SK-N-SH (cell line): ENCODE results near the gene DDX21. TPM values are rescaled to one million over a fixed set of nuclear protein-coding genes. Genes with fewer than 3 reads are reported as not detected.
"Not testable (repeated sequence)": the region's sequence is repeated elsewhere in the genome, so short reads cannot be mapped to it uniquely, and the experiment has no call there.

ENCODE experiments used
- CTCF ChIA-PET: fragments of 300-600, 350-600 bp; formaldehyde crosslinking; extraction: SDS; loops from one replicate; lab custom pipeline; 2021; lab: Yijun Ruan, JAX
- POLR2A ChIA-PET: fragments of 350-600 bp; sonication (Branson Sonifier 250); formaldehyde crosslinking; extraction: SDS; loops from one replicate; lab custom pipeline; 2020; ENCODE audit warnings: antibody characterized with exemption, inconsistent platforms; lab: Yijun Ruan, JAX
- DNase-seq: peaks from one replicate; pipeline ENCODE4 v3.0.0; 2012
- H2AFZ ChIP-seq: fragments of 200-600 bp; sonication (generic); 2 replicates; pipeline ENCODE4 v1.8.1; 2016; ENCODE audit warnings: antibody characterized with exemption, mild to moderate bottlenecking, low read depth
- H3F3A ChIP-seq: fragments of 200-600 bp; sonication (generic); replicated peaks from 2 replicates; pipeline ENCODE3; 2016; ENCODE audit warnings: antibody characterized with exemption, mild to moderate bottlenecking; ENCODE audit not compliant: insufficient read depth
- H3K27ac ChIP-seq, 2 experiments: fragments of 200-500 bp in 1 of 2; fragments of 200-600 bp in 1 of 2; sonication (Bioruptor generic) in 1 of 2; sonication (generic), shearing (Covaris generic) in 1 of 2; 2 replicates each; pipeline versions ENCODE4 v1.5.1 to v1.6.1; 2014 to 2016; ENCODE audit warnings: low read depth in 2 of 2, inconsistent platforms in 1 of 2, low read length in 1 of 2, mild to moderate bottlenecking in 1 of 2, mixed read lengths in 1 of 2
- H3K27me3 ChIP-seq: fragments of 200-600 bp; sonication (generic), shearing (Covaris generic); 2 replicates; pipeline ENCODE4 v1.6.1; 2016; ENCODE audit warnings: mixed run types; ENCODE audit not compliant: insufficient read depth
- H3K36me3 ChIP-seq, 2 experiments: fragments of 200-500 bp in 1 of 2; fragments of 200-600 bp in 1 of 2; sonication (Bioruptor generic) in 1 of 2; sonication (generic) in 1 of 2; replicated peaks in 1 of 2; 2 replicates each; pipeline versions ENCODE3 to v1.5.1; 2014 to 2016; ENCODE audit warnings: low read length in 1 of 2, mild to moderate bottlenecking in 1 of 2; ENCODE audit not compliant: insufficient read depth in 2 of 2, control insufficient read depth in 1 of 2
- H3K4me1 ChIP-seq, 2 experiments: fragments of 200-500 bp in 1 of 2; fragments of 200-600 bp in 1 of 2; sonication (Bioruptor generic) in 1 of 2; sonication (generic), shearing (Covaris generic) in 1 of 2; 2 replicates each; pipeline versions ENCODE4 v1.5.1 to v1.6.1; 2014 to 2016; ENCODE audit warnings: low read depth in 1 of 2, low read length in 1 of 2, mixed run types in 1 of 2; ENCODE audit not compliant: insufficient read depth in 2 of 2, control insufficient read depth in 1 of 2
- H3K4me2 ChIP-seq: fragments of 200-600 bp; sonication (generic), shearing (Covaris generic); 2 replicates; pipeline ENCODE4 v1.6.1; 2017; ENCODE audit warnings: mixed run types
- H3K4me3 ChIP-seq, 2 experiments: fragments of 200-500 bp in 1 of 2; fragments of 200-600 bp in 1 of 2; sonication (Bioruptor generic) in 1 of 2; sonication (generic), shearing (Covaris generic) in 1 of 2; 2 replicates each; pipeline versions ENCODE4 v1.5.1 to v1.8.1; 2014 to 2016; ENCODE audit warnings: low read depth in 2 of 2, inconsistent platforms in 1 of 2, low read length in 1 of 2, mild to moderate bottlenecking in 1 of 2, mixed read lengths in 1 of 2, moderate library complexity in 1 of 2
- H3K79me2 ChIP-seq: fragments of 200-600 bp; sonication (generic); 2 replicates; pipeline ENCODE4 v1.8.1; 2017; ENCODE audit warnings: mild to moderate bottlenecking; ENCODE audit not compliant: insufficient read depth
- H3K9ac ChIP-seq: fragments of 200-600 bp; sonication (generic); 2 replicates; pipeline ENCODE4 v1.6.1; 2017; ENCODE audit warnings: mixed run types
- H3K9me2 ChIP-seq: fragments of 200-600 bp; sonication (generic); 2 replicates; pipeline ENCODE4 v1.6.1; 2017; ENCODE audit warnings: mixed run types
- H3K9me3 ChIP-seq: fragments of 200-600 bp; sonication (generic); 2 replicates; pipeline ENCODE4 v1.6.1; 2017; ENCODE audit warnings: mixed run types, mild to moderate bottlenecking, moderate library complexity
- H4K20me1 ChIP-seq: fragments of 200-600 bp; sonication (generic); 2 replicates; pipeline ENCODE4 v1.6.1; 2017; ENCODE audit warnings: mild to moderate bottlenecking, mixed run types; ENCODE audit not compliant: insufficient read depth
- EZH2phosphoT487 ChIP-seq: fragments of 200-600 bp; sonication (generic); IDR thresholded peaks from 2 replicates; pipeline ENCODE4 v1.6.1; 2017; ENCODE audit warnings: low read depth, mixed run types, mild to moderate bottlenecking, antibody characterized with exemption, moderate library complexity, borderline replicate concordance
- FOSL2 ChIP-seq: IDR thresholded peaks from 2 replicates; pipeline ENCODE4 v1.4.0; 2012; ENCODE audit warnings: low read depth, mild to moderate bottlenecking, moderate library complexity, borderline replicate concordance
- IRF3 ChIP-seq: fragments of 150-350 bp; IDR thresholded peaks from 2 replicates; pipeline ENCODE4 v1.6.1; 2016; ENCODE audit warnings: mild to moderate bottlenecking, low read depth, low read length
- MAX ChIP-seq: IDR thresholded peaks from 2 replicates; pipeline ENCODE4 v1.4.0; 2012; ENCODE audit warnings: low read depth
- MXI1 ChIP-seq: IDR thresholded peaks from 2 replicates; pipeline ENCODE4 v1.6.1; 2012; ENCODE audit warnings: mild to moderate bottlenecking, low read depth, low read length, improper control_type of control experiment
- PBX3 ChIP-seq: IDR thresholded peaks from 2 replicates; pipeline ENCODE4; 2012
- RCOR1 ChIP-seq: fragments of 150-350 bp; IDR thresholded peaks from 2 replicates; pipeline ENCODE4 v1.6.1; 2017; ENCODE audit warnings: antibody characterized with exemption, low read length
- TCF12 ChIP-seq: IDR thresholded peaks from 2 replicates; pipeline ENCODE4 v1.4.0; 2012
- TEAD4 ChIP-seq: IDR thresholded peaks from 2 replicates; pipeline ENCODE4 v1.4.0; 2012; ENCODE audit warnings: mild to moderate bottlenecking, borderline replicate concordance; ENCODE audit not compliant: insufficient read depth
- WGBS: methylation state at CpG from one replicate; pipeline ENCODE4 v1.1.6; 2017; ENCODE audit warnings: low lambda C conversion rate; 5-methylcytosine and 5-hydroxymethylcytosine counted together
- polyA plus RNA-seq, 3 experiments: library from polyadenylated mRNA; depleted of rRNA; stranded (reverse); fragments of >200 nt; gene quantifications; 2 replicates each; pipeline ENCODE4 v1.2.3, GENCODE V29; 2012

The DDX21 gene
- polyA plus RNA-seq, 1 of the 3 experiments (the other 2 are of a cell fraction): 40.1 TPM

GRCh38 chr10:68924593-68924992, 31.4 kb upstream of the DDX21 start (continued):
- TF ChIP-seq TEAD4: no peak

GRCh38 chr10:68925489-68925888, 30.5 kb upstream of the DDX21 start:
- H3K4me2 ChIP-seq: no peak overlapping the region
- no peak for DNase-seq
- WGBS: 98% methylated on average over 4 of the region's 4 CpGs
- no peak overlapping the region for H3K27ac ChIP-seq
- peaks cover 9 to 40% of the 10 kb centered on the region in 2 experiments for H3K36me3 ChIP-seq
- ChIA-PET CTCF (no interaction called here), POLR2A (no interaction called here)
- H3K4me3 ChIP-seq: no peak overlapping the region
- H3K9me3 ChIP-seq: no peaks in the 10 kb centered on the region
- TF ChIP-seq TCF12 (no peak), FOSL2 (no peak), IRF3 (no peak), RCOR1 (no peak), EZH2phosphoT487 (no peak), MXI1 (no peak), PBX3 (no peak), MAX (no peak)
- H3F3A ChIP-seq: peaks cover 10% of the 10 kb centered on the region
- peaks cover 40% of the 10 kb centered on the region for H3K79me2 ChIP-seq
- no peaks in the 10 kb centered on the region for H3K9me2 ChIP-seq
- no peak overlapping the region for H2AFZ ChIP-seq
- no peaks in the 10 kb centered on the region for H3K27me3 ChIP-seq
- no peaks in the 10 kb centered on the region for H4K20me1 ChIP-seq
- H3K9ac ChIP-seq: no peak overlapping the region
- H3K4me1 ChIP-seq: no peaks in the 10 kb centered on the region

GRCh38 chr10:68929157-68929556, 26.8 kb upstream of the DDX21 start:
- H3K9me3 ChIP-seq, H2AFZ ChIP-seq: not testable (repeated sequence)

GRCh38 chr10:68929888-68930287, 26.1 kb upstream of the DDX21 start:
- H3K27ac ChIP-seq, H3K27me3 ChIP-seq, H3K4me2 ChIP-seq, DNase-seq, H3K4me3 ChIP-seq, POLR2A ChIA-PET, H4K20me1 ChIP-seq, H3K9me2 ChIP-seq, H3F3A ChIP-seq, H3K4me1 ChIP-seq, H3K9me3 ChIP-seq, H3K9ac ChIP-seq, H2AFZ ChIP-seq: not testable (repeated sequence)
- Histone ChIP-seq H3K79me2 (peaks cover 13% of the 10 kb centered on the region), H3K36me3 (peaks cover 14 to 48% of the 10 kb centered on the region in 2 experiments)
- 95% methylated on average over 8 of the region's 8 CpGs for WGBS
- CTCF ChIA-PET: interaction anchor here (1.4 kb wide), 1 partner anchor 18 kb away, joined by 3 read pairs; no protein-coding TSS in a partner anchor

More at GRCh38 chr10:68929157-68929556, 26.8 kb upstream of the DDX21 start:
- not testable (repeated sequence) for DNase-seq, H3K9me2 ChIP-seq, H3F3A ChIP-seq, H3K27ac ChIP-seq, H3K27me3 ChIP-seq, H4K20me1 ChIP-seq, H3K4me2 ChIP-seq, H3K4me3 ChIP-seq, H3K9ac ChIP-seq, H3K4me1 ChIP-seq
- POLR2A ChIA-PET: interaction anchor here (0.6 kb wide), 1 partner anchor 266 kb away, joined by 3 read pairs; no protein-coding TSS in a partner anchor
- 95% methylated on average over 2 of the region's 2 CpGs for WGBS
- peaks cover 20% of the 10 kb centered on the region for H3K79me2 ChIP-seq
- peaks cover 7 to 42% of the 10 kb centered on the region in 2 experiments for H3K36me3 ChIP-seq
- CTCF ChIA-PET: interaction anchor here (1.4 kb wide), 1 partner anchor 17 kb away, joined by 3 read pairs; no protein-coding TSS in a partner anchor

- 97% methylated on average over 3 of the region's 3 CpGs for WGBS
- POLR2A ChIA-PET, H3K79me2 ChIP-seq, H3K27me3 ChIP-seq, H3K9ac ChIP-seq, H2AFZ ChIP-seq, H3K9me3 ChIP-seq, H3K27ac ChIP-seq, H4K20me1 ChIP-seq, H3K4me3 ChIP-seq, DNase-seq, H3K9me2 ChIP-seq, H3K4me1 ChIP-seq, H3K4me2 ChIP-seq: not testable (repeated sequence)
- Histone ChIP-seq H3K36me3 (peaks cover 26 to 56% of the 10 kb centered on the region in 2 experiments), H3F3A (peaks cover 11% of the 10 kb centered on the region)
- CTCF ChIA-PET: interaction anchor here (0.6 kb wide), 1 partner anchor 20 kb away, joined by 3 read pairs; no protein-coding TSS in a partner anchor
These were observed 23.1 kb upstream of the DDX21 start for GRCh38 chr10:68932860-68933259.
